PC-3 (cell line): Measurements from ENCODE around the gene KMT2C. TPM values are rescaled to one million over a fixed set of nuclear protein-coding genes. Genes with fewer than 3 reads are reported as not detected.

Experiments
- ATAC-seq: fragments of 200-7000 bp; cut with Tn5 transposase; 2 replicates; pipeline ENCODE4 v1.9.1; 2020; ENCODE audit warnings: mild to moderate bottlenecking, moderate library complexity
- BruUV-seq: library from RNA; stranded (reverse); fragments of 400-500 nt; replicated peaks from 2 replicates; lab custom pipeline; 2021; lab: Mats Ljungman, UMichigan
- CTCF ChIA-PET: fragments of 300-600 bp; sonication (Branson Sonifier 250); formaldehyde crosslinking; loops from one replicate; lab custom pipeline; 2022; ENCODE audit warnings: antibody characterized with exemption; lab: Charles Lee
- POLR2A ChIA-PET: fragments of 300-600 bp; sonication (Branson Sonifier 250); formaldehyde crosslinking; loops from one replicate; lab custom pipeline; 2022; ENCODE audit warnings: antibody characterized with exemption; ENCODE audit not compliant: unreplicated experiment; lab: Charles Lee
- DNase-seq: peaks from one replicate; pipeline ENCODE4 v3.0.0-alpha.2; 2015
- H2AFZ ChIP-seq: fragments of 300-600 bp; sonication (generic); 2 replicates; pipeline ENCODE4 v1.6.0; 2016; ENCODE audit warnings: antibody characterized with exemption, low read length
- H3F3A ChIP-seq: fragments of 300-600 bp; sonication (generic); one replicate; pipeline ENCODE4 v1.6.0; 2017; ENCODE audit warnings: antibody characterized with exemption, low read length, control low read depth, mild to moderate bottlenecking; ENCODE audit not compliant: unreplicated experiment
- H3K27ac ChIP-seq: fragments of 300-600 bp; sonication (generic); 2 replicates; pipeline ENCODE4 v1.5.1; 2016; ENCODE audit warnings: mild to moderate bottlenecking, low read length
- H3K27me3 ChIP-seq: fragments of 300-600 bp; sonication (generic); 2 replicates; pipeline ENCODE4 v1.6.1; 2016; ENCODE audit warnings: low read length, mixed read lengths
- H3K36me3 ChIP-seq: fragments of 300-600 bp; sonication (generic); 2 replicates; pipeline ENCODE4 v1.6.1; 2016; ENCODE audit warnings: low read depth, mixed run types, low read length, mixed read lengths
- H3K4me1 ChIP-seq: fragments of 300-600 bp; sonication (generic); 2 replicates; pipeline ENCODE4 v1.5.1; 2016; ENCODE audit warnings: low read length; ENCODE audit not compliant: insufficient read depth
- H3K4me2 ChIP-seq: fragments of 300-600 bp; sonication (generic); 2 replicates; pipeline ENCODE4 v1.6.0; 2016; ENCODE audit warnings: low read length
- H3K4me3 ChIP-seq: fragments of 300-600 bp; sonication (generic); 2 replicates; pipeline ENCODE4 v1.5.1; 2016; ENCODE audit warnings: mild to moderate bottlenecking, low read length, mixed read lengths
- H3K79me2 ChIP-seq: fragments of 300-600 bp; sonication (generic); 2 replicates; pipeline ENCODE4 v1.6.1; 2017; ENCODE audit warnings: low read length, mixed read lengths
- H3K9ac ChIP-seq: fragments of 300-600 bp; sonication (generic); 2 replicates; pipeline ENCODE4 v1.6.0; 2016; ENCODE audit warnings: mild to moderate bottlenecking, low read length
- H3K9me2 ChIP-seq: fragments of 300-600 bp; sonication (generic); replicated peaks from 2 replicates; pipeline ENCODE4 v1.6.1; 2016; ENCODE audit warnings: mixed run types, low read length, mixed read lengths
- H3K9me3 ChIP-seq: fragments of 300-600 bp; sonication (generic); 2 replicates; pipeline ENCODE4 v1.6.1; 2016; ENCODE audit warnings: low read length, mixed read lengths
- H4K20me1 ChIP-seq: fragments of 300-600 bp; sonication (generic); 2 replicates; pipeline ENCODE4 v1.6.1; 2016; ENCODE audit warnings: low read length, mixed read lengths
- EZH2 ChIP-seq: fragments of 300-600 bp; sonication (generic); IDR thresholded peaks from one replicate; pipeline ENCODE4 v1.6.1; 2017; ENCODE audit warnings: antibody characterized with exemption, mild to moderate bottlenecking, low read length; ENCODE audit not compliant: unreplicated experiment
- EZH2phosphoT487 ChIP-seq: fragments of 300-600 bp; sonication (generic); IDR thresholded peaks from 2 replicates; pipeline ENCODE4 v1.6.1; 2018; ENCODE audit warnings: mild to moderate bottlenecking, antibody characterized with exemption, low read length, borderline replicate concordance
- intact Hi-C: fragments of 100-400 bp; cut with micrococcal nuclease; formaldehyde crosslinking; loops from 2 replicates; pipeline ENCODE4 v1.9.0; 2023
- total RNA-seq: library from RNA; depleted of rRNA; stranded (reverse); fragments of >200 nt; gene quantifications from 2 replicates; pipeline ENCODE4 v1.2.3, GENCODE V29; 2014
- TF ChIP-seq, protein P1 (sequence below): fragments of 300-600 bp; sonication (generic); conservative IDR thresholded peaks from 2 replicates; pipeline ENCODE4 v1.5.1; 2017; ENCODE audit warnings: antibody characterized with exemption, low read depth, mild to moderate bottlenecking, low read length

KMT2C gene
- total RNA-seq, 1 experiment from 2014 or later, result 15.3 TPM

DNA sequence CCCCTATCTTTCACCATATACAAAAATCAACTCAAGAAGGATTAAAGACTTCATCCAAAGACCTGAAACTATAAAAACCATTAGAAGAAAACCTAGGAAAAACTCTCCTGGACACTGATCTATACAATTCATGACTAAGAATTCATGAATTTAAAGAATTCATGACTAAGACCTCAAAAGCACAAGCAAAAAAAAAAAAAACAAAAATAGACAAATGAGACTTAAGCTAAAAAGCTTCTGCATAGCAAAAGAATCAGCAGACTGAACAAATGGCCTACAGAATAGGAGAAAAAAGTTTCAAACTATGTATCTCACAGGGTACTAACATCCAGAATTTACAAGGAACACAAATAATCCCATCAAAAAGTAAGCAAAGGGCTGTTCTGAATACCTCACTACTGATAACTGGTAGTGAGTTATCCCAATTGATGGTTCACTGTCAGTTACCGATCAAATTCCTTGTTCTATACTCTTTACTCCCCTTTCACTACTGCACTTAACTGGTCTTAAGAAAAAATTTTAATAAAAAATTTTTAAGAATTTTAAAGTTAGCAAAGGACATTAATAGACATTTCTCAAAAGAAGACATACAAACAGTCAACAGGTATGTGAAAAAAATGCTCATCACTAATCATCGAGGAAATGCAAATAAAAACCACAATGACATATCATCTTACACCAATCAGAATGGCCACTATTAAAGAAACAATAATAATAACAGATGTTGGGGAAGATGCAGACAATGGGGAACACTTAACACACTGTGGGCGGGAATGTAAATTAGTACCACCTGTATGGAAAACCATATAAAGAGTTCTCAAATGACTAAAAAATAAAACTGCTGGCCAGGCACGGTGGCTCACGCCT is 33.2 kb downstream of the KMT2C start:
- Histone ChIP-seq H3K79me2 (peaks cover 47% of the 10 kb centered on the region), H4K20me1 (peaks cover 5% of the 10 kb centered on the region; the same call in 1 of the 2 replicates), H3K9me2 (no peaks in the 10 kb centered on the region), H3K27me3 (no peaks in the 10 kb centered on the region), H2AFZ (no peak overlapping the region), H3K4me3 (no peak overlapping the region), H3K4me2 (no peak overlapping the region), H3K9ac (no peak overlapping the region), H3K4me1 (no peaks in the 10 kb centered on the region), H3K36me3 (no peaks in the 10 kb centered on the region), H3K9me3 (peaks cover 8% of the 10 kb centered on the region), H3F3A (no peaks in the 10 kb centered on the region), H3K27ac (no peak overlapping the region)
- ChIA-PET CTCF (no interaction called here), POLR2A (no interaction called here)
- no TSS peak for BruUV-seq
- intact Hi-C loops, result no loop called here
- TF ChIP-seq EZH2 (no peak), EZH2phosphoT487 (no peak)
- TF ChIP-seq, protein P1, sequence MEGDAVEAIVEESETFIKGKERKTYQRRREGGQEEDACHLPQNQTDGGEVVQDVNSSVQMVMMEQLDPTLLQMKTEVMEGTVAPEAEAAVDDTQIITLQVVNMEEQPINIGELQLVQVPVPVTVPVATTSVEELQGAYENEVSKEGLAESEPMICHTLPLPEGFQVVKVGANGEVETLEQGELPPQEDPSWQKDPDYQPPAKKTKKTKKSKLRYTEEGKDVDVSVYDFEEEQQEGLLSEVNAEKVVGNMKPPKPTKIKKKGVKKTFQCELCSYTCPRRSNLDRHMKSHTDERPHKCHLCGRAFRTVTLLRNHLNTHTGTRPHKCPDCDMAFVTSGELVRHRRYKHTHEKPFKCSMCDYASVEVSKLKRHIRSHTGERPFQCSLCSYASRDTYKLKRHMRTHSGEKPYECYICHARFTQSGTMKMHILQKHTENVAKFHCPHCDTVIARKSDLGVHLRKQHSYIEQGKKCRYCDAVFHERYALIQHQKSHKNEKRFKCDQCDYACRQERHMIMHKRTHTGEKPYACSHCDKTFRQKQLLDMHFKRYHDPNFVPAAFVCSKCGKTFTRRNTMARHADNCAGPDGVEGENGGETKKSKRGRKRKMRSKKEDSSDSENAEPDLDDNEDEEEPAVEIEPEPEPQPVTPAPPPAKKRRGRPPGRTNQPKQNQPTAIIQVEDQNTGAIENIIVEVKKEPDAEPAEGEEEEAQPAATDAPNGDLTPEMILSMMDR, result no peak
- DNase-seq (peak; percentile 63), ATAC-seq (peak; percentile 47)

DNA sequence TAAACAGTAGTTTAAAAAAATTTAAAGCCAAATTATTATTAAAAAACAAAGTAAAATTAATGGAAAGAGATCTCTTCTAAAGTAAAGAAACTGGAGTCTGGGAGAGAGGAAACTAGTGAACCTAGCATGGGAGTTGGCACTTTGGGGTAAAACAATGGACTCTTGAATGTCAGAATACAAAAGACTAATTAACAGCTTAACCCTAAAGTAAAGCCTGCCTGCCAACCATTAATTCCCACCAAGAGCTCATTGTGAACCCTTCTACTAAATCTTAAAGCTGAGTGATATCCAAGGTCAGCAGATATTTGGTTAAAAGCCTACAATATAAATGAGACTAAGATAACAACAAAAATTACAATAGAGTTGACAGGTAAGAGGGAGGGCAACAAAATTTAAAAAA is 36.5 kb downstream of the KMT2C start:
- H3K27ac ChIP-seq, result no peak overlapping the region
- H3K36me3 ChIP-seq, result no peaks in the 10 kb centered on the region
- ATAC-seq, result no peak
- H3K79me2 ChIP-seq, result peaks cover 78% of the 10 kb centered on the region
- H3K9ac ChIP-seq, result no peak overlapping the region
- H3F3A ChIP-seq, result no peaks in the 10 kb centered on the region
- H3K4me1 ChIP-seq, result no peaks in the 10 kb centered on the region
- intact Hi-C loops, result no loop called here
- no peak overlapping the region for H3K4me3 ChIP-seq
- H3K9me2 ChIP-seq, result no peaks in the 10 kb centered on the region
- peaks cover 23% of the 10 kb centered on the region for H4K20me1 ChIP-seq
- H3K27me3 ChIP-seq, result no peaks in the 10 kb centered on the region
- no TSS peak for BruUV-seq
- H3K9me3 ChIP-seq, result peaks cover 5% of the 10 kb centered on the region; the same call in 1 of the 2 replicates
- no peak overlapping the region for H3K4me2 ChIP-seq
- TF ChIP-seq EZH2 (no peak), EZH2phosphoT487 (no peak)
- TF ChIP-seq, protein P1, result no peak
- CTCF ChIA-PET, result no interaction called here
- POLR2A ChIA-PET, result no interaction called here
- no peak overlapping the region for H2AFZ ChIP-seq
- no peak for DNase-seq

DNA sequence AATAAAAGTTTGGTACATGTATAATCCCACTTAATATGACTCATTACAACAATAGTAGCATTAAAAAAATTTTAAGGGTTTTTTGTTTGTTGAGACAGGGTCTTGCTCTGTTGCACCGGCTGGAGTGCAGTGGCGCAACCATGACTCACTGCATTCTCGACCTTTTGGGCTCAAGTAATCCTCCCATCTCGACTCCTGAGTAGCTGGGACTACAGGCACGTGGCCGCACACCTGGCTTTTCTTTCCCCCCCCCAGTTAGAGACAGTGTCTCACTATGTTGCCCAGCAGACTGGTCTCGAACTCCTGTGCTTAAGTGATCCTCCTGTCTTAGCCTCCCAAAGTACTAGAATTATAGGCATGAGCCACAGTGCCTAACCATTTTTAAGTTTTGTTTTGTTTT is 40.7 kb downstream of the KMT2C start:
- TF ChIP-seq, protein P1, result no peak
- TF ChIP-seq EZH2phosphoT487 (no peak), EZH2 (no peak)
- intact Hi-C loops, result no loop called here
- no peaks in the 10 kb centered on the region for H3F3A ChIP-seq
- H3K4me3 ChIP-seq, result no peak overlapping the region
- CTCF ChIA-PET, result no interaction called here
- ATAC-seq, result no peak
- no peaks in the 10 kb centered on the region for H3K36me3 ChIP-seq
- no peaks in the 10 kb centered on the region for H3K9me3 ChIP-seq
- H3K27me3 ChIP-seq, result no peaks in the 10 kb centered on the region
- no peak overlapping the region for H2AFZ ChIP-seq
- no peak overlapping the region for H3K9ac ChIP-seq
- H3K79me2 ChIP-seq, result peaks cover 93% of the 10 kb centered on the region
- H3K27ac ChIP-seq, result no peak overlapping the region
- no peak overlapping the region for H3K4me2 ChIP-seq
- POLR2A ChIA-PET, result no interaction called here
- H4K20me1 ChIP-seq, result peaks cover 25% of the 10 kb centered on the region
- no peaks in the 10 kb centered on the region for H3K4me1 ChIP-seq
- no peak for DNase-seq
- no TSS peak for BruUV-seq
- no peaks in the 10 kb centered on the region for H3K9me2 ChIP-seq
